22Rv1 (cell line): ENCODE results near the gene CASK.

Experiments used
- H3K27ac ChIP-seq: fragments of 450-650 bp; 2 replicates; pipeline ENCODE4 v1.5.1; 2017
- ZFX ChIP-seq: fragments of 450-650 bp; IDR thresholded peaks from 2 replicates; pipeline ENCODE4 v1.6.1; 2017; ENCODE audit warnings: antibody characterized with exemption, borderline replicate concordance
- TF ChIP-seq, protein P1 (sequence below): fragments of 450-650 bp; IDR thresholded peaks from 2 replicates; pipeline ENCODE4 v1.5.1; 2017; ENCODE audit warnings: mild to moderate bottlenecking

CASK gene

DNA sequence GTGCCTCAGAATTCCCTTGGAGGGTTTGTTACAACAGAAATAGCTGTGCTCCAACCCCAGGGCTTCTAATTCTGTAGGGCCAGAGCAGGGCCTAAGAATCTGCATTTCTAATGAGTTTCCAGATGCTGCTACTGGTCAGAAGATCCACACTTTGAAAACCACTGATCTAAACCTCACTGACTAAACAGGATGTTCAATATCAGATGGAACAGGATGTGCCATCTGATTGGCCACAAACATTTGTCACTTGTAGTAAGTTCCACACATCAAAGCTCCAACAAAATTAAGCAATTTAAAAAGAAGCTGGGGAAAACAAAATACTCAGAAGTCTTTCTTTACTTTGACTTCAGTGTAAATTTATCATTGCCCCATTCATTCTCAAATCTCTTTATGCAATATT lies 14.3 kb downstream of the CASK start:
- TF ChIP-seq ZFX: no peak
- TF ChIP-seq, protein P1, sequence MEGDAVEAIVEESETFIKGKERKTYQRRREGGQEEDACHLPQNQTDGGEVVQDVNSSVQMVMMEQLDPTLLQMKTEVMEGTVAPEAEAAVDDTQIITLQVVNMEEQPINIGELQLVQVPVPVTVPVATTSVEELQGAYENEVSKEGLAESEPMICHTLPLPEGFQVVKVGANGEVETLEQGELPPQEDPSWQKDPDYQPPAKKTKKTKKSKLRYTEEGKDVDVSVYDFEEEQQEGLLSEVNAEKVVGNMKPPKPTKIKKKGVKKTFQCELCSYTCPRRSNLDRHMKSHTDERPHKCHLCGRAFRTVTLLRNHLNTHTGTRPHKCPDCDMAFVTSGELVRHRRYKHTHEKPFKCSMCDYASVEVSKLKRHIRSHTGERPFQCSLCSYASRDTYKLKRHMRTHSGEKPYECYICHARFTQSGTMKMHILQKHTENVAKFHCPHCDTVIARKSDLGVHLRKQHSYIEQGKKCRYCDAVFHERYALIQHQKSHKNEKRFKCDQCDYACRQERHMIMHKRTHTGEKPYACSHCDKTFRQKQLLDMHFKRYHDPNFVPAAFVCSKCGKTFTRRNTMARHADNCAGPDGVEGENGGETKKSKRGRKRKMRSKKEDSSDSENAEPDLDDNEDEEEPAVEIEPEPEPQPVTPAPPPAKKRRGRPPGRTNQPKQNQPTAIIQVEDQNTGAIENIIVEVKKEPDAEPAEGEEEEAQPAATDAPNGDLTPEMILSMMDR: no peak

DNA sequence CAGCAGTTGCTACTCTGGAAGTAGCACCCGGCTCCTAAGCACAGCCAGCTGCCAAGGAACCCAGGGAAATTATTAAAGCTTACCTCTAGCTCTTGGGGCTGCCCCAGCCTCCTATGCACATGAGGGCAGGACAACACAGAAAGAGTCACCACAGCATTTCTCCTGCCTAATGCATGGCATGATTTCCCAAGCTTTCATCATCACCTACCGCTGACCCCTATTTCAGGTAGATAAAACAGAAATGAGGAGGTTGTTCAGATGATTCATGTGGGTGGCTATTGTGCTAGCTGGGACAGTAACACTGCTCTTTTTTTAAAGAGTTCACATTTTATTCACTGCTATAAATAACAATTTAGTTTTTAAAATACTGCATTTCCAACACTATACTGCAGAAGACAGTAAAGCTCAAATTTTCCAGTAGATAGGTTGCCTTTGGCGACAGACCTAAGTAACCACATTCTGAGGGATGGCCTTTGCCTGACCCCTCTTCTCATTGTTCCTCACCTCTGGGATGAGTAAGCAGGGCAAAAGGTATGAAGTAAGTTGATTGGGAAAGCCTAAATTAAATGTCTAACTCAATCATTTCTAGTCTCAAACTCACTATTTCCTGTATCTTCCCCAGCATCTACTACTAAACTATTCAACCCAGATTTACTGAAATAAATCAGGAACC lies 16.7 kb downstream of the CASK start:
- no peak overlapping the region for H3K27ac ChIP-seq
- TF ChIP-seq, protein P1: no peak
- no peak for TF ChIP-seq ZFX

More for the DNA sequence above, 14.3 kb downstream of the CASK start:
- no peak overlapping the region for H3K27ac ChIP-seq

DNA sequence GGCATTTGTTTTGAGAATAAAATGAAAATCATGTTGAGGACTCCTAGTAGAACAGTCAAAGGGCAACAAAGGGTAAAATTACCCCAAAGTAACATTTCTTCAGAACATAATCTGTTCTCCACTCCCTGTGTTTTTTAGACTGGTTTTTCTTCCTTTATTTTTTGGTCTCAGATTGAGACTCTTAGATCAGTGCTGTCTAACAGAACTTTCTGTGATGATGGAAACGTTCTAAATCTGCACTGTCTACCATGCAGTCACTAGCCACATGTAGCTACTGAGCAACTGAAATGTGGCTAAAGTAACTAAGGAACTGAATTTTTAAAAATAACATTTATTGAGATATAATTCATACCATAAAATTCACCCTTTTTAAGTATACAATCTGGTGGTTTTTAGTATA lies 19.8 kb downstream of the CASK start:
- H3K27ac ChIP-seq: no peak overlapping the region
- TF ChIP-seq ZFX: no peak
- TF ChIP-seq, protein P1: no peak

DNA sequence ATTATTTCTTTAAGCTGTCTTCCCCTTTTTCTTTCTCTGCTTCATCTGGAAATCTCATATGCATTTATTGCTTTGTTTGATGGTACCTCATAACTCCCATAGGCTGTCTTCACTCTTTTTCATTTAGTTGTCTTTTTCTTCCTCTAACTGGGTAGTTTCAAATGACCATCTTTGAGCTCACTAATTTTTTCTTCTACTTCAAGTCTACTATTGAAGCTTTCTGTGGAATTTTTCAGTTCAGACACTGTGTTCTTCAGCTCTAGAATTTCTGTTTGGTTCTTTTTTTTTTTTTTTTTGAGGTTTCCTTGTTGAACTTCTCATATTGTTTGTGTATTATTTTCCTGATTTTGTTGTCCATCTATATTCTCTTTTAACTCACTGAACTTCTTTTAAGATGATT lies 23.0 kb downstream of the CASK start:
- no peak overlapping the region for H3K27ac ChIP-seq
- no peak for TF ChIP-seq ZFX
- TF ChIP-seq, protein P1: no peak

DNA sequence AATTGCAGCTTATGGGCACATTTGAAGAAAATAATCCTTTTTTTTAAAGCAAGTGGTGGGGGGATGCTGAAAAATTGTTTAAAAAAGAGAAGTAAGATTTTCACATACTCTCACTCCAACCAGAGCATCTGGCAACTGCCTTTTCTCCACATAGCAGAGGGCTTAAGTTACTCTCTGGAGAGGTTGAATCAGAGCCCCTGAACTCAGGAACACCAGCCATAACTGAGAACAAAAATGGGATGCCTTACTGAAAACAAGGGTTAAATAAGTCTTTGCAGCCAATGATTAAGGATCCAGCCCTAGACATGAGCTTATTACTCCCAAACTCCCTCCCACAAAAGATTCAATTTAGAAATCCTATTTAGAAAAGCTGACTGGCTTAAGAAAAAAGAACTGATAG lies 27.5 kb downstream of the CASK start:
- TF ChIP-seq, protein P1: no peak
- no peak for TF ChIP-seq ZFX

DNA sequence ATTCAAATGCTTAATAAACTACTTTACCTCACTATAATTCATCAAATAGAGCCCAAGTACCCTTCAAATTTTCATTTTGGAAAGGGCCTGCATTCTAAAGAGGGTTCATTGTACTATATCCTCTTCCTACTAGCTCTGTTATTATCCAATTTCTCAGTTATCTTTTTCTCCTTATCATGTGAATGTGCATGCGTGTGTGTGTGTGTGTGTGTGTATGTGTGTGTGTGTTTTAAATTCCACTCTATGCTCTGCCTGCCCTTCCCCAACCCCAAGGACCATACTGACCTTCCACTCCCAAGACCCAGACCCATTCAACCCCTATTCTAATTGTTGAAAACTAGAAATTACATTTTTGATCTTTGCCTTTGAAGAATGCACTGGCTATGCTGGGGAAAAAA lies 33.3 kb downstream of the CASK start:
- TF ChIP-seq ZFX: no peak
- TF ChIP-seq, protein P1: no peak

More for the DNA sequence above, 27.5 kb downstream of the CASK start:
- no peak overlapping the region for H3K27ac ChIP-seq

DNA sequence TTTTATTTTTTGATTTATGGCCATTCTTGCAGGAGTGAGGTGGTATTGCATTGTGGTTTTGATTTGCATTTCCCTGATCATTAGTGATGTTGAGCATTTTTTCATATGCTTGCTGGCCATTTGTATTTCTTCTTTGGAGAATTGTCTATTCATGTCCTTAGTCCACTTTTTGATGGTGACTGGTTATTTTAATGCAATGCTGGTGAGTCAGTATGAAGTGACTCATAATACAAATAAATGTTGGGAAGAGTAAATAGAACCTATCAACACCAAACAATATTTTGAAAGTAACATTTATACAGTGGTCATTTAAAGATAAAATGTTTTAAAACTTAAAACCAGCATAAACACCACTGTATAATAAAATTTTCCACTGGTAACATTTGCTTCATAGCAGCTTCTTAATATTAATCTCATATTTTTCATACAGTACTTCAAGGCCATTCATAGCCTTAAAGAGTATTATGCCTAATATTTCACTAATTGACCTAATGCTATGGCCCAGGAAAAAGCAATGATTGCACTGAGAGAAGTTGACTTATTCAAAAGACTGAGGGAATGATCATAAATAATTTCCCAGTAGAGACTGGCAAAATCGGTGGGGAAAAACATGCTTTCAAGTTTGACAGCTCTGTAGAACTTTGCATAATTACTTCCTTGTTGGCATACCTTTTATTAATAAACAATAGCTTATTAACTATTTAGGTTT lies 33.9 kb downstream of the CASK start:
- H3K27ac ChIP-seq: peak overlapping the region; percentile 59
- no peak for TF ChIP-seq ZFX
- TF ChIP-seq, protein P1: no peak

More for the DNA sequence above, 33.3 kb downstream of the CASK start:
- peak overlapping the region; percentile 59 for H3K27ac ChIP-seq
